GM12891 (cell line): ENCODE data around the gene PELI2.

Experiments used
- DNase-seq: peaks from one replicate; pipeline ENCODE4 v3.0.0; 2011; ENCODE audit warnings: low spot score; ENCODE audit not compliant: insufficient read length
- FAIRE-seq: peaks from 2 replicates; lab custom pipeline; 2011; peaks lifted over from hg19 to GRCh38; lab: Jason Lieb, UNC
- PAX5 ChIP-seq: IDR thresholded peaks from 2 replicates; pipeline ENCODE4 v1.6.1; 2011; ENCODE audit warnings: low read length, moderate library complexity, mild to moderate bottlenecking; ENCODE audit not compliant: insufficient read depth, severe bottlenecking
- POLR2A ChIP-seq: IDR thresholded peaks from 2 replicates; pipeline ENCODE4 v1.6.1; 2011; ENCODE audit warnings: low read depth, low read length, control low read depth
- POLR2AphosphoS5 ChIP-seq: IDR thresholded peaks from 2 replicates; pipeline ENCODE4 v1.6.1; 2011; ENCODE audit warnings: low read depth, low read length, control low read depth
- POU2F2 ChIP-seq: IDR thresholded peaks from 2 replicates; pipeline ENCODE4 v1.6.1; 2011; ENCODE audit warnings: low read depth, mild to moderate bottlenecking, control low read depth, low read length, moderate library complexity
- SPI1 ChIP-seq: IDR thresholded peaks from 2 replicates; pipeline ENCODE4 v1.6.1; 2011; ENCODE audit warnings: low read depth, low read length, control low read depth
- TAF1 ChIP-seq: IDR thresholded peaks from 2 replicates; pipeline ENCODE4 v1.6.1; 2011; ENCODE audit warnings: low read depth, low read length, control low read depth

Gene PELI2

GRCh38 chr14:56247495-56248200 is 129.4 kb downstream of the PELI2 start:
- DNase-seq: no peak
- TF ChIP-seq TAF1: no peak
- no peak for TF ChIP-seq POLR2A
- no peak for TF ChIP-seq SPI1
- TF ChIP-seq POLR2AphosphoS5: no peak
- TF ChIP-seq PAX5: no peak
- no peak for TF ChIP-seq POU2F2
- FAIRE-seq: no peak

GRCh38 chr14:56248442-56248841 is 130.2 kb downstream of the PELI2 start:
- DNase-seq (no peak), FAIRE-seq (no peak)
- TF ChIP-seq POLR2A (no peak), TAF1 (no peak), POLR2AphosphoS5 (no peak), POU2F2 (no peak), PAX5 (no peak), SPI1 (no peak)

GRCh38 chr14:56261046-56261445 is 142.8 kb downstream of the PELI2 start:
- no peak for FAIRE-seq
- TF ChIP-seq SPI1 (no peak), PAX5 (no peak), TAF1 (no peak), POLR2A (no peak), POU2F2 (no peak), POLR2AphosphoS5 (no peak)
- DNase-seq: no peak

- no peak for DNase-seq
- TF ChIP-seq PAX5 (no peak), TAF1 (no peak), POLR2AphosphoS5 (no peak), POU2F2 (no peak)
- FAIRE-seq: no peak
These were observed 144.3 kb downstream of the PELI2 start for GRCh38 chr14:56262530-56262929.

- DNase-seq (no peak), FAIRE-seq (no peak)
- no peak for TF ChIP-seq POLR2A
- no peak for TF ChIP-seq TAF1
- TF ChIP-seq PAX5: no peak
- no peak for TF ChIP-seq POU2F2
- TF ChIP-seq SPI1: no peak
- no peak for TF ChIP-seq POLR2AphosphoS5
These were observed 149.8 kb downstream of the PELI2 start for GRCh38 chr14:56268039-56268438.

- FAIRE-seq (no peak), DNase-seq (no peak)
- TF ChIP-seq POU2F2: no peak
- no peak for TF ChIP-seq TAF1
- no peak for TF ChIP-seq POLR2A
- TF ChIP-seq SPI1: no peak
- no peak for TF ChIP-seq PAX5
These were observed 150.5 kb downstream of the PELI2 start for GRCh38 chr14:56268673-56269072.

- TF ChIP-seq POU2F2 (no peak), POLR2A (no peak), PAX5 (no peak), SPI1 (no peak), POLR2AphosphoS5 (no peak), TAF1 (no peak)
- FAIRE-seq: no peak
- DNase-seq: no peak
These were observed 152.7 kb downstream of the PELI2 start for GRCh38 chr14:56270921-56271320.

GRCh38 chr14:56271970-56272369 is 153.8 kb downstream of the PELI2 start:
- no peak for FAIRE-seq
- TF ChIP-seq POLR2A: no peak
- no peak for TF ChIP-seq POLR2AphosphoS5
- TF ChIP-seq SPI1: no peak
- TF ChIP-seq POU2F2: no peak
- no peak for TF ChIP-seq PAX5
- TF ChIP-seq TAF1: no peak
- DNase-seq: no peak

- FAIRE-seq: no peak
- TF ChIP-seq POU2F2 (no peak), PAX5 (no peak), POLR2AphosphoS5 (no peak), SPI1 (no peak), TAF1 (no peak), POLR2A (no peak)
- no peak for DNase-seq
These were observed 154.9 kb downstream of the PELI2 start for GRCh38 chr14:56273155-56273554.

- FAIRE-seq: no peak
These were observed 155.7 kb downstream of the PELI2 start for GRCh38 chr14:56273951-56274350.

More at GRCh38 chr14:56273951-56274350, 155.7 kb downstream of the PELI2 start:
- DNase-seq: no peak
- TF ChIP-seq TAF1: no peak
- no peak for TF ChIP-seq PAX5
- no peak for TF ChIP-seq SPI1
